ENCODE results near the gene DDX3X.
"Not testable (repeated sequence)": the region's sequence is repeated elsewhere in the genome, so short reads cannot be mapped to it uniquely, and the experiment has no call there.

The DDX3X gene

DNA sequence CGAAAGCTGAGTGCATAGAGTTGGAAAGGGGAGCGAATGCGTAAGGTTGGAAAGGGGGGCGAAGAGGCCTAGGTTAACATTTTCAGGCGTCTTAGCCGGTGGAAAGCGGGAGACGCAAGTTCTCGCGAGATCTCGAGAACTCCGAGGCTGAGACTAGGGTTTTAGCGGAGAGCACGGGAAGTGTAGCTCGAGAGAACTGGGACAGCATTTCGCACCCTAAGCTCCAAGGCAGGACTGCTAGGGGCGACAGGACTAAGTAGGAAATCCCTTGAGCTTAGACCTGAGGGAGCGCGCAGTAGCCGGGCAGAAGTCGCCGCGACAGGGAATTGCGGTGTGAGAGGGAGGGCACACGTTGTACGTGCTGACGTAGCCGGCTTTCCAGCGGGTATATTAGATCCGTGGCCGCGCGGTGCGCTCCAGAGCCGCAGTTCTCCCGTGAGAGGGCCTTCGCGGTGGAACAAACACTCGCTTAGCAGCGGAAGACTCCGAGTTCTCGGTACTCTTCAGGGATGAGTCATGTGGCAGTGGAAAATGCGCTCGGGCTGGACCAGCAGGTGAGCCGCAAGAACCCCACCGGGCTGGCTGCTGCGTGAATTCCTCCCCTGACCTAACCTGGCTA lies at the start of gene DDX3X:
TSS of gene DDX3X (plus strand) at position 419 of the 619 bp plus-strand sequence. CDS start at position 510, 91 bp downstream.
- peak; percentile 69 for DNase-seq (ENCODE audit: low read depth)

DNA sequence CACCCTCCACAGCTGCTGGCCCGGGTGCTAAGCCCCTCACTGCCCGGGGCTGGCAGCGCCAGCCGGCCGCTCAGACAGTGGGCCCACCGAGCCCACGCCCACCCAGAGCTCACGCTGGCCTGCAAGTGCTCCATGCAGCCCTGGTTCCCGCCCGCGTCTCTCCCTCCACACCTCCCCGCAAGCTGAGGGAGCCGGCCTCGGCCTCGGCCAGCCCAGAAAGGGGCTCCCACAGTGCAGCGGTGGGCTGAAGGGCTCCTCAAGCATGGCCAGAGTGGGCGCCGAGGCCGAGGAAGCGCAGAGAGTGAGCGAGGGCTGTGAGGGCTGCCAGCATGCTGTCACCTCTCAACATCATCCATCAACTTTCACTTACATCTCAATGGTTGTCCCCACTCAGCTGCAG lies 48.0 kb upstream of the DDX3X start:
- DNase-seq (ENCODE audit: low read depth): not testable (repeated sequence)

DNA sequence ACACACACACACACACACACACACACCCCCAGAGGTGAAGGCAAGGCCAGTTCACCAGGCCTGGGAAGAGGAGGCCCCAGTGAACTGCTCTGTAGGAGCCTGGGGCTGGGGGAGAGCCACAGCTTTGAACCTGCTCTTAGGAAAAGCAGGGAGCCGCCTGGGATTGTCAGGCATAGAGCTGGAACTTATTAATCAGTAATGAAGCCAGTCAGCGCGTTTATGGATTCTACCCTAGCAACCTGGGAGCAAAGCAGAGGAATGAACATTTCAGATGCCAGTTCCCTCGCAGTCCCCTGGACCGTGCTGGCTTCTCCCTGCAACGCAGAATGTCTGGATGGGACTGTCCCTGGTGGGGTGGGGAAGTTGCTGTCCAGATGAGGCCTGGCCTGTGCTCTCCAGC lies 45.3 kb upstream of the DDX3X start:
- no peak for DNase-seq (ENCODE audit: low read depth)

DNA sequence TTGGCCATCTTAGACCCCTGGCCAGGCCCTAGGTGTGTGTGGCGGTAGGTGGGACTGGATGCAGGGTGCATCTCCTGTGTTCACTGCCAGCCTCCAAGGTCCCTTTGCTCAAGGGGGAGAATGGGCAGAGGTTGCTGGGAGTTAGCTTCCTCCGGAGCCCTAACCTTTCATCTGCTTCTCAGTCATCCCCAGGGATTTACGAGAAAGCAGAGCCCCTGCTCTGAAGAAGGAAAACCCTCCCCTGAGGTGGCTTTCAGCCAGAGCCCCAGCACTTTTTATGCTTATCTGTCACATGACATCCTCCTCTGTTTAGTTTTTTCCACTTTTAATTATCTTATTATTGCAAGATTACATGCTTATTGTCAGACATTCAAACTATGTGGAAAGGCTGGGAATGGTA lies 44.9 kb upstream of the DDX3X start:
- DNase-seq (ENCODE audit: low read depth): no peak

DNA sequence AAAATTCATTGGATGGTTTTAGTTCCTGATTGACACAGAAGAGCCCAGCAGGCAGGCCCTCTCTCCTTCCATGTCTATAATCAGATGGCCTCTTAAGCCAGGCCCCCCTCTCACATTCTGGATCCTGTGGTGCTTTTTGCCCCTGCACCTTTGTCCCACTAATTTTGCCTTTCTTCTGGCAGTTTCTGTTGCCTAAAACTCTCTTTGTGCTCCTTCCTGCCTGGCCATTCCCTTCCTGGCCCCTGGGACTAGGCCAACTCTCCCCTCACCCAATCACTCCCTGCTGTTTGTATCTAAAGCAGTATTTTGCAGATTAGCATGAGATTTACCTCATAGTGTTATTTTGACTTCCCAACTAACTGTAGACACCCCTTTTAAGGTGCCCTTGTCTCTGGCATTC lies 42.7 kb upstream of the DDX3X start:
- no peak for DNase-seq (ENCODE audit: low read depth)

DNA sequence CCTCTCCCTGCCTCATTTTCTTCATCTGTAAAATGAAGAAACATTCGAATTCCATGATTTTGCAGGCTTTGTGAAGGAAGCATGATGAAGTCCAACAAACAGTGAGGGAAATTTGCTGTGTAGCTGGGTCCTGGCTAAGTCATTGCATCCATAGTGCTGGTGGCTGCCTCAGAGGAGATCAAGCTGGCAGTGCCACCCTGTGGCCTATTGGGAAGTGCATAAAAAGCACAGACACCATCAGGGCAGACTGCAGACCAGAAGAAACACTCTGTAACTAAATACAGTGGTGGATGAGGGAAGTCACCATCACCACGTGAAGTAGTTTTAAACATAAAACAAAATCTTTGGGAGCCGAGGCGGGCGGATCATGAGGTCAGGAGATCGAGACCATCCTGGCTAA lies 40.7 kb upstream of the DDX3X start:
- DNase-seq (ENCODE audit: low read depth): no peak

DNA sequence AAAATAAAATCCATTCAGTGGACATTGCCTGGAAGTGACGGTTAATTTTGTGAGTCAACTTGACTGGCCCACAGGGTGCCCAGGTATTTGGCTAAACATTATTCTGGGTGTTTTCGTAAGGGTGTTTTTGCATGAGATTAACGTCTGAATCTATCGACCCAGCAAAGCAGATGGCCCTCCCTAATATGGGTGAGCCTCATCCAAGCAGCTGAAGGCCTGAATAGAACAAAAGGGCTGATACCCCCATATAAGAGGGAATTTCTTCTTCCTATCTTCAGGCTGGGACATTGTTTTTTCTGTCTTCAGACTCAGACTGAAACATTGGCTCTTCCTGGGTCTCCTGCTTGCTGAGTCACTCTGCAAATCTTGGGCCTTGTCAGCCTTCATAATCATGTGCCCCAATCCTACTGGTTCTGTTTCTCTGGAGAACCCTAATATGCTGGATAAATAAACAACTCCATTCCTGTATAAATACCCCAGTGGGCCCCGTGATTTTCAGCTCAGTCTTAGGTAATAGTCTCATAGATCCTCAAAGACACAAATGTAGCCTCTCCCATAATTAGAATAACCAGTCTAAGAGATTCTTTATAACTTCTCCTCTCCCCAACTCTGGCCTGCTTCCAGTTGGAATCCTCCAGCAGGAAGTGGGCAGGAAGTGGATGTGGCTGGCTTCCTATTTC lies 33.1 kb upstream of the DDX3X start:
- DNase-seq (ENCODE audit: low read depth): peak; percentile 49

DNA sequence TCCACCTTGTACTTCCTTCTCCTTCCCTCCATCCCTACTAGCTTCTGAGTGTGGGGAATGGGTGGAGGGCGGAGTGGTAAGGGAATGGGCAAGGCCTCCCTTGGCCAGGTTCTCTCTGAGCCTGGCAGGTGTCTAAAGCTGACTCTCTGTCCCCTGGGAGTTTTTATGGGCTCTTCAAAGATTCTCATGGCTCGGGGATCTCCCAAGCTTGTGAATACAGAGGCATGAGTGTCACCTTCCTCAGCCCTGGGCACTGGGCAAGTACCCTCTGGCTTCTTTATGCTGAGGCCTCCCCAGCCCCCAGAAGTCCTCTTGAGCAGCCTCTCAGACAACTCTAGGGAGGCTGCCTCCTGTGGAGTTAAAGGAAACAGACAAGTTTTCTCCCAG lies 32.5 kb upstream of the DDX3X start:
- no peak for DNase-seq (ENCODE audit: low read depth)

DNA sequence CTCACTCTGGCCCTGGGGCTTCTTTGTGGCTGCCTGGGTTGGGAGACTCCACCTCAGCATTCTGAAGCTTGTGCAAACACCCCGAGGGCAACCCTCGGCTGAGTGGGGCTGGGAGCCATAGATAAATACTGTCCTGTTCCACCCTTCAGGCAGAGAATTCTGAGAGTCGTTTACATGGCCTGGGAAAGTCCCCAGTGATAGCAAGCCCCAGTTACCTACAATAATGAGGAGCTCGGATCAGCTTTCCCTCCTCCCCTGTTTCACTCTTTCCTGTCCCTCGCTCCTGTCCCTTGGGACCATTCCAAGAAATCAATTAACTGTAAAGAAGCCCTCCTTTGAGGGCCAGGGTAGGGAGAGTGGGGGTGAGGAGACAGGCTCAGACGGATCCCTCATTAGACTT lies 31.6 kb upstream of the DDX3X start:
- DNase-seq (ENCODE audit: low read depth): no peak

DNA sequence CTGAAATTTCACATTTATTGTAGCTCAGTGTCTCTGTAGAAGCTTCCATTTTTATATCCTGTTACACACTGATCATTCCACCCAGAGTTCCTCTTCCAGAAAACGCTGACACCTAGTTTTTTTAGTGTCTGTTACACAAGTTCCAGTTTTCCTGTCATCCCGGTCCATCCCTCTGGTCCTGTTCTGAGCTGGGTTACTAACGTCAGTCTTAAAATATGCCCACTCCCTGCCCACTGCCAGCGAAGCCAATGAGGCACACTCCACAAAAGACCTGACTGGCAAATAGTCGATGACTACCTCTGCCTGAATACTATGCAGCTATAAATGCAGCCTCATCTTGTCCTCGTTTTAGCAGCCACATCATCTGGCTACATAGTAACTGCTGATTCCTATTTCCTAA lies 30.9 kb upstream of the DDX3X start:
- DNase-seq (ENCODE audit: low read depth): no peak

DNA sequence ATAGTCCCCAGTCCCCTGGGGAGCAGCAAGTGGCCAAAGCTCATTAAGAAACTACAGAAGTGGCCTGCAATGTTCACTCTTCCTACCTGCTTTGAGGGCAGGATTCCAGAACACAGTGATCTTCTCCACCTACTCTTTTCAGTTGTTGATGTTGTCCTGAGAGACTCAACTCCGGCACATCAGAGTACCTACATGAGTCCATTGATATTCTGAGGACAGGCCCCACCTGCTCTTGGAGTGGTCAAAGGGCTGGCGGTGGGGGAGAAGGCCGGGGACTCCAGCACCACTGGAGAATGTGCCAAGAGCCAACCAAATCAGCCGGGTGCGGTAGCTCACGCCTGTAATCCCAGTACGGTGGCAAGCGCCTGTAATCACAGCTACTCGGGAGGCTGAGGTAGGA lies 29.8 kb upstream of the DDX3X start:
- DNase-seq (ENCODE audit: low read depth): no peak

DNA sequence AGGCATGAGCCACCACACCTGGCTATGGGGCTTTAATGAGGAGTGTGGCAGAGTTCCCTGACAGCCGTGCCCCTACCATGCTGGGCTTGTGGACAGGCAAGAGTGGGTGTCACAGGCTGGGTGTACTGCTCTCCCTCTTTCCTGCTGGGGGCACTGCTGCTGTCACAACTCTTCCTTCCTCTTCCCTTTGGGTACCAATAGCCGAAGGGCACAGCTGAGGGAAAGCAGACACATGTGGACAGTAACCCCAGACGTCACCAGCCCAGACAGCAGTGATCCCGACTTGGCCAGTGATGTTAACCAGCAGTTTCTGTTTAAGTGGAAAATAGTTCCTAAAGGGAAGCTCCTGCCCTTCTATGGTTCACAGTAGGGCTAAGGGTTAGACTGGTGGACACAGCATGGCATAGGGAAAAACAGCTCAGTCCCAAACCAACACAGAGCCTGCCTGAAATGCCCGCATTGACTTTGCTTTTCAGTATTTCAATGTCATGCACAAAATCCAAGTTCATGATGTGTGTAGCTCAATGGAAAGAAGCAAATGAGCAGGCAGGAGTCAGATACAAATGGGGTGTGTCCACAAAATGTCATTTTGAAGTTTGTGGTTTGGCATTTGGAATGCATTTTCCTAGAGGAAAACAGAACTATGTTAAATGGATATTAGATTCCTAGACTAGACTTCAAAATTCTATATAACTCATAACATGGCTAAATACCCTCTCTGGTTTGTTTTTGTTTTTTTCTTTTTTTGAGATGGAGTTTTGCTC lies 24.9 kb upstream of the DDX3X start:
- no peak for DNase-seq (ENCODE audit: low read depth)

DNA sequence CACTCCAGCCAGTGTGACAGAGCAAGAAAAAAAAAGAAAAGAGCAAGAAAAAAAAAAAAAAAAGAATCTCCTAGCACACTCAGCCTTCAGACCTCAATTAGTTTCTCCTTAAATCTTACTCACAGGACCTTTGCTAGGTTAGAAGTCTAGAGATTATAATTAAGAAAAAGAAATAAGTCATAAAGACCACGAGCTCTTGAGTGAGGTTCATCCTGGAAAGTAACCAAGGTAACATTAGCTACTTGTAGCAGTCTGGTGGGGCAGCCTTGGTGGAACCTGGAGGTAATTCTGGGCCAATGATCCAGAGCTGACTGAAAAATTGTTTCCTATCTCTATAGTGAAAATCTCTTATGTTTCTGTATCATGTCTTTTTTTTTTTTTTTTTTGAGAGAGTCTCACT lies 21.2 kb upstream of the DDX3X start:
- DNase-seq (ENCODE audit: low read depth): no peak

DNA sequence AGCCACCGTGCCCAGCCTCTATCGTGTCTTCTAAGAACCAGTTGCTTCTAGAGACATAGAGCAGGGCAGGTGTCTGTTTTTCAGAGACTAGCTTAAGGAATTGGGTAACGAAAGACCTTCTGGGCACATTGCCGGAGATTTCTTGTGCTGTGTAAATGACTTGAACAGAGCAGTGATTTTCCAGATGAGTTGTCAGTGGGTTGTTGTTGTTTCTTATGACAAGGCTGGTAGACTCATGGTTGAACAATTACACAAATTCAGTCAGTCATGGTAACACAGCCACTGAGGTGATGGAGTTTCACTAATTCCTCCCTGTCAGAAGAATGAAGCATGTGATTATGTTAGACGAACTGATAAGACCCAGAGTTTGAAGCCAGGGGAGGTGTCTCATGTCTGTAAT lies 20.5 kb upstream of the DDX3X start:
- peak; percentile 73 for DNase-seq (ENCODE audit: low read depth)

DNA sequence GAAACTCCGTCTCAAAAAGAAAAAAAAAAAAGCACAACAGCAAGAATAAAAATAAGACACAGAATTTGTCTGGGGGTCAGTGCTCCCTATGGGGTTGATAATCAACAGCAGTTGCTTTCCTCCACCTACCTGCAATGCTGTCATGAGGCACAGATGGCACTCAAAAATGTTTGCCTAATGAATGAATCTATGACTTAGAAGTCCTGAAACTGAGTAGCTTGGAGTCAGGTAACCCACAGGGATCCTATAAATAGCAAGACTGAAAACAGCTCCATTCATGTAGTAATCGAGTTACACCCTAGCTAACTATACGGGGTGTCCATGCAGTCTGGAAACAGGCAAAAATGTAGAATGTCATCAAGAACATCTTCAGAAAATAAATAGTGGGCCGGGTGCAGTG lies 19.8 kb upstream of the DDX3X start:
- no peak for DNase-seq (ENCODE audit: low read depth)

DNA sequence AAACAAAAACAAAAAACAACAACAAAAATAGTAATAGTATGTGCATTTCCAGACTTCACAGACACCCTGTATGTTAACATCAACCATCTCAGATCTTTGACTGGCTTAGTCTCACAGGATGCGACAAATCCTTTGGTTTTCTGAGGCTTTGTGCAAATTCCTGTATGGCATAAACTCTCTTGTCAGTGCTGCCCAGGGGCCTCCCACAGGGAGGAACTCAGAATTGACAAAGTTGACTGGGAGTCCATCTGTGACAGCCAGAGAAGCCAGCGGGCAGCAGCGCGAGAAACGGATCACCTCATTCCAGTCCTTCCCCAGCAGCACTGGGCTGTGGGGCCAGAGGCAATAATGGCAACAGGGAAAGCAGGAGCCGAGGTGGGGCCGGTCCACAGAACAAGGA lies 19.1 kb upstream of the DDX3X start:
- DNase-seq (ENCODE audit: low read depth): no peak

DNA sequence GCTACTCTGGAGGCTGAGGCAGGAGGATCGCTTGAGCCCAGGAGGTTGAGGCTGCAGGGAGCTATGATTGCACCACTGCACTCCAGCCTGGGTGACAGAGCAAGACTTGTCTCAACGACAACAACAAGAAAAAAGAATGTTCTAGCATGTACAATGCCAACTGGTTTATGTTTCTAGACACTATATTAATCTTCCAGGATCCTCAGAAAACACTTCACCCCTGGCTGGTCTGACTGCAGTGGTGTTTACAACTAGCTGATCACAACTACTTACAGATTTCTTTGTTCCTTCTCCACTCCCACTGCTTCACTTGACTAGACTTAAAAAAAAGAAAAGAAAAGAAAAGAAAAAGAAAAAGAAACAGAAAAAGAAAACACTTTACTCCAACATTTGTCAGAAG lies 17.7 kb upstream of the DDX3X start:
- DNase-seq (ENCODE audit: low read depth): not testable (repeated sequence)

DNA sequence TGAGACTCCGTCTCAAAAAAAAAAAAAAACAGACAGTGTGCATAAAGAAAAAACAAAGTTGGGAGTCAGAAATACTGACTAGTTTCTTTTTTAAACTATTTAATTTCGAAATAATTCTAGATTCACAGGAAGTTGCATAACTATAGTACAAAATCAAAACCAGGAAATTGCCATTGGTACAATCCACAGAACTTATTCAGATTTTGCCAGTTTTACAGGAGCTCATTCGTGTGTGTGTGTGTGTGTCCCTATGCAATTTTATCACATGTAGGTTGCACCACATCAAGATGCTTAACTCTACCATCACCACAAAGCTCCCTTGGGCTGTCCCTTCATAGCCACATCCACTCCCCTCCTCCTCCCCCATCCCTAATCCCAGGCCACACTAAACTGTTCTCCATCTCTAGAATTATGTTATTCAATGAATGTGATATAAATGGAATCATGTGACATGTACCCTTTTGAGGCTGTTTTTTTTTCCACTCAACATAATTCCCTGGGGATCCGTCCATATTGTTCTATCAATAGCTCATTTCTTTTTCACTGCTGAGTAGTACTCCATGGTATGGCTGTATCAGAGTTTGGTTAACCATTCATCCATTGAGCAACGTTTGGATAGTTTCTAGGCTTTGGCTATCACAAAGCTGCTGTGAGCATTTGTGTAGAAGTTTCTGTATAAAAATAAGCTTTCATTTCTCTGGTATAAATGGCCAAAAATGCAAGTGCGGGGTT lies 16.3 kb upstream of the DDX3X start:
- no peak for DNase-seq (ENCODE audit: low read depth)

DNA sequence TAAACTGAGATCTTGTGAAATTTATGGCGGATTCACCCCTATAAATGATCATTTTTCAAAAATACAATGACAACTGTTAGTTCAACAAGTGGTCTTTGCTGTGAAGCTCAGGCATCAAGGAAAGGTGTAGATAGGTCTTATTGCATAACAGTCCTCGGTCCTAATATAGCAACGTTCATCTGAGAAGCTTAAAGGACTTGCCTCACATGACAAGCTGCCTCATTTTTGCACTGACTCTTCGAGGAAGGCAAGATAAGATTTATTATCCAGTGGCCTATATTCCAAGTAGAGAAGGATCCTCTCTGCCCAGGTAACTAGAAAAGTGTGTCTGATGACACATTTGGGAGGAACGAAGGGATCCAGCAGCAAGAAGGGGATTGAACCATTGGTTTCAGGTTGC lies 13.6 kb upstream of the DDX3X start:
- no peak for DNase-seq (ENCODE audit: low read depth)

DNA sequence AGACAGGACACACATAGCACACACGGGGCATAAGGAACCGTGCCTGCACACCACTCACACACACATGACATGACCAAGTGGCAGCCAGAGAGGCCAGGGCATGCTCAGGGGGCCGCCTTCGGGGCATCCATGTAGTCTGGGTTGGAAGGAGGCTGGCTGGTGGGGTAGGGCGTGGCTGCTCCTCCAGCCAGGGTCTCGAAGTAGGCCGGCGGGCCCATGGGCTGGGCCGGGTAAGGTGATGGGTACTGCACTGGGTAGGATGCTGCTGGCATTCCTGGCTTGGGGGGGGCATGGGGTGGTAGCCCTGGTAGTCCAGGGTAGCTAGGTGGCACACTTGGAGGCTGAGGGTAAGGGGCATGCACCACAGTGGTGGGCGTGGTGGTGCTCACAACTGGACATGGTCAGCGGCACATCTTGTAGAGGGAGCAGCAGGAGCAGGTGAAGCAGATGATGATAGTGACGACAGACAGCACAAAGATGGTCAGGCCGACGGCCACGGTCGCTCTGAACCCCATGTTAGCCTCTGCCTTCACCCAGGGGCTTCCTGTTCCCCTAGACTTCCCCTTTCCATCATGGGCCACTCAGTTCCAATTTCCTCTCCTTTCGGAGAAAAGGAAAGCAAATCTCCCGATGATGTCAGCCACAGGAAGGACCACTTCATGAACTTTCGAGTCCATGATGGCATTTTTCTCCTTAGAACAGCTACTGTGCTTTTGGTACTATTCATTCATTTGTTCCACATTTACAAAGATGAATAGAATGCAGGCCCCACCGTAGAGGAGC lies 10.9 kb upstream of the DDX3X start:
- no peak for DNase-seq (ENCODE audit: low read depth)

DNA sequence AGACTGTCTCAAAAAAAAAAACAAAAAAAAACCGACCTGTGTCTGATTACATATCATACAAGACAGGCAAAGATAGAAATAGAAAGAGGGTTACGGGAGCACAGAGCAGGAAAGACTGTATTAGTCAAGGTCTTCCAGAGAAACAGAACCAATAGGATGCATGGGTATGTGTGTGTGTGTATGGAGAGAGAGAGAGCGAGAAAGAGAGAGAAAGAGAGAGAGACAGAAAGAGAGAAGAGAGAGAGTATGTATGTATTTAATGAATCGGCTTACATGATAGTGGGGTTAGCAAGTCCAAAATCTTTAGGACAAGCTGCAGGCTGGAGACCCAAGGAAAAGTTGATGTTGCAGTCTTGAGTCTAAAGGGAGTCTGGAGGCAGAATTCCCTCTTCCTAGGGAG lies 7.5 kb upstream of the DDX3X start:
- no peak for DNase-seq (ENCODE audit: low read depth)

DNA sequence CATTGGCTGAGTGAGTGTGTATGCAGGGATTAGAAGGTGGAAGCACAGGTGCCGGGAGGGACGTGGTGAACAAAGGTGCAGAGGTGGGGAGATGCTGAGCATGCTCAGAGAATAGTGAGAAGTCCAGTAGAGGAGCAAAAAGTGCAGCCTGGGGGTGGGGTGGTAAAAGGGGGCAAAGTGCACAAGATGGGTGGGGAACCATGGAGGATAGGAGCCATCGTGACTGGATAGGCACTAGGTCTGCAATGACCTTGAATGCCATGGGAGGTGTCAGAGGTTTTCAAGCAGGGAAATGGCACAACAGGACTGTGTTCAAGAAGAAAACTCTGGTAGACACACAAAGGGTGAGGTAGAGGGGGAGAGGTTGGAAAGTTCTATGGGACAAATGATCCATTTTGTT lies 6.6 kb upstream of the DDX3X start:
- DNase-seq (ENCODE audit: low read depth): no peak
